Natural killer cell (primary cell): ENCODE measurements around the gene PAF1. TPM values are rescaled to one million over a fixed set of nuclear protein-coding genes. Genes with fewer than 3 reads are reported as not detected.
"Not testable (repeated sequence)": the region's sequence is repeated elsewhere in the genome, so short reads cannot be mapped to it uniquely, and the experiment has no call there.

Source experiments
- ATAC-seq, 3 donors: fragments of 150-1000 bp in 2 of 3; fragments of 200-7000 bp in 1 of 3; cut with Tn5 transposase; 1 replicate in 1 of 3; 2 replicates in 2 of 3; pipeline ENCODE4 v1.10.0; 2021; ENCODE audit warnings: mild to moderate bottlenecking in 2 of 3, moderate library complexity in 2 of 3
- DNase-seq, 2 donors: peaks; one replicate each; pipeline versions ENCODE4 v3.0.0 to v3.0.0-alpha.2; 2013 to 2021; ENCODE audit warnings: mixed read lengths in 1 of 2
- H3K27ac ChIP-seq: one replicate; pipeline ENCODE4 v1.5.1; 2013; ENCODE audit warnings: mild to moderate bottlenecking, low read length
- H3K27me3 ChIP-seq: one replicate; pipeline ENCODE4 v1.6.1; 2013; ENCODE audit warnings: low read length; ENCODE audit not compliant: control insufficient read depth, insufficient read depth
- H3K36me3 ChIP-seq: one replicate; pipeline ENCODE4 v1.6.1; 2013; ENCODE audit warnings: low read length; ENCODE audit not compliant: control insufficient read depth, insufficient read depth
- H3K4me1 ChIP-seq: one replicate; pipeline ENCODE4 v1.6.1; 2013; ENCODE audit warnings: low read length; ENCODE audit not compliant: control insufficient read depth, insufficient read depth
- H3K4me3 ChIP-seq: one replicate; pipeline ENCODE4 v1.5.1; 2013; ENCODE audit warnings: low read length
- H3K9me3 ChIP-seq: one replicate; pipeline ENCODE4 v1.6.1; 2013; ENCODE audit warnings: low read length; ENCODE audit not compliant: control insufficient read depth, insufficient read depth
- H3K27ac Mint-ChIP-seq, 2 donors: one replicate each; pipeline ENCODE4 v1.8.0; 2022; ENCODE audit warnings: mild to moderate bottlenecking in 2 of 2, mixed read lengths in 2 of 2, moderate library complexity in 1 of 2
- H3K27me3 Mint-ChIP-seq, 2 donors: one replicate each; pipeline ENCODE4 v1.8.0; 2022; ENCODE audit warnings: low read depth in 2 of 2, mixed read lengths in 2 of 2
- H3K36me3 Mint-ChIP-seq: one replicate; pipeline ENCODE4 v1.8.0; 2022; ENCODE audit warnings: mixed read lengths
- H3K4me1 Mint-ChIP-seq, 2 donors: one replicate each; pipeline ENCODE4 v1.8.0; 2022; ENCODE audit warnings: mixed read lengths in 2 of 2
- H3K4me3 Mint-ChIP-seq: one replicate; pipeline ENCODE4 v1.8.0; 2022; ENCODE audit warnings: mild to moderate bottlenecking, moderate library complexity, mixed read lengths
- H3K9me3 Mint-ChIP-seq, 2 donors: one replicate each; pipeline ENCODE4 v1.8.0; 2022; ENCODE audit warnings: mixed read lengths in 2 of 2
- WGBS: methylation state at CpG from one replicate; pipeline ENCODE4 v1.1.7; 2013; ENCODE audit warnings: missing lambda C conversion rate; ENCODE audit not compliant: insufficient coverage; 5-methylcytosine and 5-hydroxymethylcytosine counted together
- intact Hi-C: fragments of 100-400 bp; cut with micrococcal nuclease; formaldehyde crosslinking; loops from one replicate; pipeline ENCODE4 v1.14.2; 2022
- total RNA-seq, 4 donors: library from RNA; stranded (reverse); fragments of 120-200 nt in 1 of 4; gene quantifications; one replicate each; pipeline versions ENCODE4 v1.2.3 to v1.2.4, GENCODE V29; 2013 to 2022
- TF ChIP-seq, protein P1 (sequence below): fragments of 200-600 bp; IDR thresholded peaks from one replicate; pipeline ENCODE4 v1.8.0; 2022; ENCODE audit warnings: antibody characterized with exemption

Gene PAF1
- total RNA-seq, 3 donors from 2014 or later (not counting 1 experiment from before 2014, with no cell fraction given), result 54.3 to 80.9 (median 68.3) TPM

DNA sequence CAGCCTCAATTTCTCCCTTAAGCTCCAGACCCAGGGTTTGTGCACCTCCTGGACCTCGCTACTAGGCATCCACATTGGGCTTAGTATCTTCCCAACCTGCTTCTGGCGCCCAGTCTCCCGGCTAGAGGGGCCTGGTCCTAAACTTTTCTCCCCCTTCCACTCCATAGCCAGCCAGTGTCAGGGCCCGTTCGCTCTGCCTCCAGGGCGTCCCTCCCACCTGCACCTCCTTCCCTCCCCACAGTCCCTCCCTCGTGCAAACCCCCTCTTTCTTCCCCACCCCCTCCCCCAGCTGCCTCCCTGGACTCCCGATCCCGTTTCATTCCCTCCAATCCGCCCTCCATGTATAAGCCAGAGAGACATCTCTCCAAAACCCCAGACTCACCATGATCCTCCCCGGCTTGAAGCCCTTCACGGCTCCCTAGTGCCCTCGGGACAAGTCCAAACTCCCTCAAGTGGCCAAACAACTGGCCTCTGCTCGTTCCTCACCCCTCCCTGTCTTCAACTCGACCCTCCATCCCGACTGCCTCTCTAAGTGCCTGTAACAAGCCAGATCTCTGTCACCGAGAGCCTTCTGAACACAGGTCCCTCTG lies 49.7 kb downstream of the PAF1 start:
- peaks cover 47 to 63% of the 10 kb centered on the region in 2 donors for H3K4me1 Mint-ChIP-seq
- no peaks in the 10 kb centered on the region for H3K36me3 Mint-ChIP-seq
- H3K4me1 ChIP-seq, result peaks cover 29% of the 10 kb centered on the region
- ATAC-seq, result no peak
- peak overlapping the region; percentile 97 for H3K27ac Mint-ChIP-seq
- TF ChIP-seq, protein P1, sequence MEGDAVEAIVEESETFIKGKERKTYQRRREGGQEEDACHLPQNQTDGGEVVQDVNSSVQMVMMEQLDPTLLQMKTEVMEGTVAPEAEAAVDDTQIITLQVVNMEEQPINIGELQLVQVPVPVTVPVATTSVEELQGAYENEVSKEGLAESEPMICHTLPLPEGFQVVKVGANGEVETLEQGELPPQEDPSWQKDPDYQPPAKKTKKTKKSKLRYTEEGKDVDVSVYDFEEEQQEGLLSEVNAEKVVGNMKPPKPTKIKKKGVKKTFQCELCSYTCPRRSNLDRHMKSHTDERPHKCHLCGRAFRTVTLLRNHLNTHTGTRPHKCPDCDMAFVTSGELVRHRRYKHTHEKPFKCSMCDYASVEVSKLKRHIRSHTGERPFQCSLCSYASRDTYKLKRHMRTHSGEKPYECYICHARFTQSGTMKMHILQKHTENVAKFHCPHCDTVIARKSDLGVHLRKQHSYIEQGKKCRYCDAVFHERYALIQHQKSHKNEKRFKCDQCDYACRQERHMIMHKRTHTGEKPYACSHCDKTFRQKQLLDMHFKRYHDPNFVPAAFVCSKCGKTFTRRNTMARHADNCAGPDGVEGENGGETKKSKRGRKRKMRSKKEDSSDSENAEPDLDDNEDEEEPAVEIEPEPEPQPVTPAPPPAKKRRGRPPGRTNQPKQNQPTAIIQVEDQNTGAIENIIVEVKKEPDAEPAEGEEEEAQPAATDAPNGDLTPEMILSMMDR, result no peak
- H3K9me3 ChIP-seq, result no peaks in the 10 kb centered on the region
- intact Hi-C loops, result loop anchor here (2.0 to 5.0 kb wide), 2 partner anchors 44 to 96 kb away; partner anchors contain the start of gene IFNL1
- H3K36me3 ChIP-seq, result peaks cover 9% of the 10 kb centered on the region
- peak in 1 of 2 donors; percentile 47 for DNase-seq
- peak overlapping the region; percentile 80 for H3K27ac ChIP-seq
- WGBS, result under 1% methylated on average over 17 of the region's 17 CpGs
- H3K27me3 ChIP-seq, result no peaks in the 10 kb centered on the region
- H3K27me3 Mint-ChIP-seq, result no peaks in the 10 kb centered on the region
- H3K9me3 Mint-ChIP-seq, result no peaks in the 10 kb centered on the region
- peak overlapping the region; percentile 97 for H3K4me3 ChIP-seq
- peak overlapping the region; percentile 99 for H3K4me3 Mint-ChIP-seq

DNA sequence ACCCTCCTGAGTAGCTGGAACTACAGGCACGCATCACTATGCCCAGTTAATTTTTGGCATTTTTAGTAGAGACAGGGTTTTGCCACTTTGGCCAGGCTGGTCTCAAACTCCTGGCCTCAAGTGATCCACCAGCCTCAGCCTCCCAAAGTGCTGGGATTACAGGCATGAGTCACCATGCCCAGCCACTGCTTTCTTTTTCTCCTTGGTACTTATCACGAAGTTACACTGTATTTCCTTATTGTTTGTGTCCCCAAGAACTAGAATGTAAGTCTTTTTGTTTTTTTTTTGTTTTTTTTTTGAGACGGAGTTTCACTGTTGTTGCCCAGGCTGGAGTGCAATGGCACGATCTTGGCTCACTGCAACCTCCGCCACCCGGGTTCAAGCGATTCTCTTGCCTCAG lies 50.8 kb downstream of the PAF1 start:
- not testable (repeated sequence) for H3K27me3 Mint-ChIP-seq, H3K9me3 ChIP-seq, H3K27ac ChIP-seq, H3K36me3 Mint-ChIP-seq, ATAC-seq, H3K4me3 ChIP-seq, H3K36me3 ChIP-seq, DNase-seq, H3K27me3 ChIP-seq, H3K9me3 Mint-ChIP-seq
- Mint-ChIP-seq H3K4me3 (peak overlapping the region; percentile 99), H3K27ac (peak overlapping the region; percentile 27 to 97), H3K4me1 (peaks cover 47 to 63% of the 10 kb centered on the region in 2 donors)
- H3K4me1 ChIP-seq, result peaks cover 35% of the 10 kb centered on the region
- 80% methylated on average over 7 of the region's 7 CpGs for WGBS
- intact Hi-C loops, result loop anchor here (2.0 to 5.0 kb wide), 2 partner anchors 43 to 97 kb away; partner anchors contain the start of gene IFNL1

DNA sequence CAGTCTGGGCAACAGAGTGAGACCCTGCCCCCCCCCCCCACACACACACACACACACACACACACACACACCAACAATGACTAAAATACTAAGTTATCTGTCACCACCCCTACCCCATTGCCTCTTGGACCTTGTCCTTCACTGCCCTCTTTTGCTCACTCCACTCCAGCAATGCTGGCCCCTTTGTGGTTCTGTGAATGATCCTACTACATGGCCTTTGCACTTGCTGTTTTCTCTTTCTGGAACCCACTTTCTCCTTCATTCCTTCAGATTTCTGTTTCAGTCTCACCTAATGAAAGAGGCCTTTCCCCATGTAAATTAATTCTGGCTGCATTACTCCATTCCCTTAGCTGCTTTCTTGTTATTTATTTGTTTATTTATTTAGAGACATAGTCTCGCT lies 51.2 kb downstream of the PAF1 start:
- Mint-ChIP-seq H3K27me3 (no peaks in the 10 kb centered on the region), H3K4me3 (no peak overlapping the region), H3K4me1 (peaks cover 47 to 63% of the 10 kb centered on the region in 2 donors), H3K36me3 (no peaks in the 10 kb centered on the region), H3K9me3 (no peaks in the 10 kb centered on the region), H3K27ac (peak overlapping the region in 1 of 2 donors; percentile 27)
- intact Hi-C loops, result loop anchor here (2.0 to 5.0 kb wide), 2 partner anchors 42 to 97 kb away; partner anchors contain the start of gene IFNL1
- WGBS, result 100% methylated on average over 1 of the region's 1 CpG
- Histone ChIP-seq H3K9me3 (no peaks in the 10 kb centered on the region), H3K27me3 (no peaks in the 10 kb centered on the region), H3K4me1 (peaks cover 40% of the 10 kb centered on the region), H3K4me3 (no peak overlapping the region), H3K36me3 (no peaks in the 10 kb centered on the region), H3K27ac (no peak overlapping the region)
- TF ChIP-seq, protein P1, result no peak
- ATAC-seq (no peak), DNase-seq (no peak)

GRCh38 chr19:39336483-39336882 lies 54.4 kb downstream of the PAF1 start:
- Mint-ChIP-seq H3K36me3 (no peaks in the 10 kb centered on the region), H3K27me3 (no peaks in the 10 kb centered on the region), H3K4me3 (peak overlapping the region; percentile 98), H3K9me3 (no peaks in the 10 kb centered on the region), H3K27ac (peak overlapping the region; percentile 97 to 100), H3K4me1 (peaks cover 36 to 50% of the 10 kb centered on the region in 2 donors)
- ATAC-seq, result no peak
- no peaks in the 10 kb centered on the region for H3K27me3 ChIP-seq
- H3K9me3 ChIP-seq, result no peaks in the 10 kb centered on the region
- intact Hi-C loops, result no loop called here
- H3K36me3 ChIP-seq, result peaks cover 7% of the 10 kb centered on the region
- 79% methylated on average over 2 of the region's 3 CpGs for WGBS
- TF ChIP-seq, protein P1, result no peak
- peaks cover 49% of the 10 kb centered on the region for H3K4me1 ChIP-seq
- no peak overlapping the region for H3K4me3 ChIP-seq
- no peak for DNase-seq
- peak overlapping the region; percentile 85 for H3K27ac ChIP-seq

Other genes starting within 250 kb of the PAF1 start
- not detected for gene NCCRP1, start 194.1 kb downstream of the PAF1 start, total RNA-seq
- not detected for gene SYCN, start 186.8 kb downstream of the PAF1 start, total RNA-seq
- gene IFNL3, start 146.1 kb downstream of the PAF1 start, total RNA-seq, result not detected
- gene IFNL4, start 142.2 kb downstream of the PAF1 start, total RNA-seq, result not detected
- not detected for gene IFNL2, start 122.7 kb downstream of the PAF1 start, total RNA-seq
- 1 to 10 TPM in 1 of 3 donors, under 1 TPM in 1, not detected in 1; 0.33 to 1.4 TPM for gene IFNL1, start 94.7 kb downstream of the PAF1 start, total RNA-seq
- 10 to 100 TPM in 1 of 3 donors, 1 to 10 TPM in 2; 5.9 to 12.5 (median 6.9) TPM for gene LRFN1, start 70.2 kb downstream of the PAF1 start, total RNA-seq
- 100 to 1,000 TPM; 315 to 331 (median 329) TPM for gene GMFG, start 55.1 kb downstream of the PAF1 start, total RNA-seq
- 10 to 100 TPM; 67.8 to 80.8 (median 78.9) TPM for gene SAMD4B, start 48.7 kb downstream of the PAF1 start, total RNA-seq
- gene MED29, start 272 bp upstream of the PAF1 start, total RNA-seq, result 10 to 100 TPM; 37.5 to 49.1 (median 45.9) TPM
- gene ZFP36, start 15.7 kb upstream of the PAF1 start, total RNA-seq, result 1,000 to 10,000 TPM; 1,232 to 2,074 (median 1,769) TPM
- gene PLEKHG2, start 21.6 kb upstream of the PAF1 start, total RNA-seq, result 100 to 1,000 TPM in 1 of 3 donors, 10 to 100 TPM in 2; 70.2 to 129 (median 80.7) TPM
- gene RPS16, start 44.8 kb upstream of the PAF1 start, total RNA-seq, result 1,000 to 10,000 TPM; 1,227 to 1,543 (median 1,399) TPM
- 100 to 1,000 TPM; 228 to 256 (median 230) TPM for gene SUPT5H, start 54.5 kb upstream of the PAF1 start, total RNA-seq
- 10 to 100 TPM; 50.1 to 67.2 (median 60.8) TPM for gene TIMM50, start 89.7 kb upstream of the PAF1 start, total RNA-seq
- gene DLL3, start 107.8 kb upstream of the PAF1 start, total RNA-seq, result not detected
- not detected for gene SELENOV, start 124.0 kb upstream of the PAF1 start, total RNA-seq
- 1 to 10 TPM; 4.6 to 6.7 (median 5.8) TPM for gene EID2B, start 141.7 kb upstream of the PAF1 start, total RNA-seq
- gene EID2, start 149.1 kb upstream of the PAF1 start, total RNA-seq, result 10 to 100 TPM; 11.9 to 19.9 (median 15.6) TPM
- gene LGALS13, start 211.4 kb upstream of the PAF1 start, total RNA-seq, result not detected